ENCODE data around the gene OR14A2. TPM values are rescaled to one million over a fixed set of nuclear protein-coding genes. Genes with fewer than 3 reads are reported as not detected.

Gene OR14A2
- total RNA-seq = not detected

GRCh38 chr1:247748041-247748440, at the start of gene OR14A2:
TSS of gene OR14A2 (minus strand) at chr1:247748141.

GRCh38 chr1:247760456-247760855, 12.5 kb upstream of the OR14A2 start, which contains the start of gene OR1C1:
TSS of gene OR1C1 (minus strand) at chr1:247760556. CDS start at chr1:247758406, 2,150 bp downstream.

GRCh38 chr1:247738315-247738714, 9.6 kb downstream of the OR14A2 start, which contains the start of gene OR14K1:
TSS of gene OR14K1 (plus strand) at chr1:247738615. CDS start at chr1:247738615, 0 bp downstream.

GRCh38 chr1:247716546-247716945, 31.4 kb downstream of the OR14A2 start, which contains the start of gene OR6F1:
TSS of gene OR6F1 (minus strand) at chr1:247716646. CDS start at chr1:247712755, 3,891 bp downstream.

GRCh38 chr1:247679639-247680038, 68.3 kb downstream of the OR14A2 start, which contains the start of gene OR13G1:
TSS of gene OR13G1 (minus strand) at chr1:247679739. CDS start at chr1:247673041, 6,698 bp downstream.

Other genes starting within 250 kb of the OR14A2 start
- 0.23 TPM for gene OR2C3, start 211.7 kb downstream of the OR14A2 start, total RNA-seq
- 0.69 TPM for gene GCSAML, start 199.0 kb downstream of the OR14A2 start, total RNA-seq
- gene OR2G2, start 159.8 kb downstream of the OR14A2 start, total RNA-seq = not detected
- gene OR2G3, start 142.6 kb downstream of the OR14A2 start, total RNA-seq = not detected
- gene OR13G1, start 68.4 kb downstream of the OR14A2 start, total RNA-seq = not detected
- not detected for gene OR6F1, start 31.5 kb downstream of the OR14A2 start, total RNA-seq
- not detected for gene OR14K1, start 9.5 kb downstream of the OR14A2 start, total RNA-seq
- gene OR1C1, start 12.4 kb upstream of the OR14A2 start, total RNA-seq = not detected
- gene OR14A16, start 76.0 kb upstream of the OR14A2 start, total RNA-seq = not detected
- not detected for gene OR11L1, start 93.8 kb upstream of the OR14A2 start, total RNA-seq
- gene TRIM58, start 109.0 kb upstream of the OR14A2 start, total RNA-seq = 8.3 TPM
- gene OR2W3, start 147.4 kb upstream of the OR14A2 start, total RNA-seq = 6.0 TPM
- not detected for gene OR2T8, start 172.1 kb upstream of the OR14A2 start, total RNA-seq
- not detected for gene OR2AJ1, start 176.7 kb upstream of the OR14A2 start, total RNA-seq
- gene OR2L8, start 200.7 kb upstream of the OR14A2 start, total RNA-seq = 2.5 TPM
- 2.1 TPM for gene OR2AK2, start 217.1 kb upstream of the OR14A2 start, total RNA-seq

All from diencephalon (tissue), 1 donor.